ENCODE results near the gene PRF1. TPM values are rescaled to one million over a fixed set of nuclear protein-coding genes. Genes with fewer than 3 reads are reported as not detected.

PRF1 gene
- total and polyA plus RNA-seq, 2 donors (not counting 1 experiment from before 2014, with no cell fraction given) = 1.0 to 1.9 TPM

DNA sequence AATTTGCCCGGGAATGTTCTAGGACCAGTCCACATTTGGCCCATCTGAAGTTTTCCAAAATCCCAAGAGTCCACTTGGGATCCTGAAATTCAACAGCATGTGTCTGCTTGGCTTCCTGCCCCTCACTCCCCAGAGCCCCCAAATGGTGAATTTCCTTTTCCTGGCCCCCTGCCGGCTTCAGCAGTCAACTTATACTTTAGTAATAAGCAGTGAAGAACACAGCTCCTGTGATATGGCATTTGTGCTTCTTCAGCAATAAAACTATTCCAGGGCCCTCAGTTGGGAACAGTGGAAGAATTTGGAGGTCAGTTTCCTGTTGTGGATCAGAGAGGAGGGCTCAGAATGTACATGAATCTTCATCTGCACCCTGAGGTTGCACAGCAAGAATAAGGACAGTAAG, 51.1 kb downstream of the PRF1 start:
- H3K9me3 ChIP-seq (ENCODE audit: control extremely low read depth in 1 of 3, control insufficient read depth in 2 of 3, insufficient read depth in 1 of 3, low read length in 2 of 3) = no peaks in the 10 kb centered on the region
- no peaks in the 10 kb centered on the region for H3K79me2 ChIP-seq (ENCODE audit: control insufficient read depth, insufficient read depth, low read length)
- DNase-seq = no peak
- H3K27me3 Mint-ChIP-seq = no peaks in the 10 kb centered on the region
- TF ChIP-seq, protein P1, sequence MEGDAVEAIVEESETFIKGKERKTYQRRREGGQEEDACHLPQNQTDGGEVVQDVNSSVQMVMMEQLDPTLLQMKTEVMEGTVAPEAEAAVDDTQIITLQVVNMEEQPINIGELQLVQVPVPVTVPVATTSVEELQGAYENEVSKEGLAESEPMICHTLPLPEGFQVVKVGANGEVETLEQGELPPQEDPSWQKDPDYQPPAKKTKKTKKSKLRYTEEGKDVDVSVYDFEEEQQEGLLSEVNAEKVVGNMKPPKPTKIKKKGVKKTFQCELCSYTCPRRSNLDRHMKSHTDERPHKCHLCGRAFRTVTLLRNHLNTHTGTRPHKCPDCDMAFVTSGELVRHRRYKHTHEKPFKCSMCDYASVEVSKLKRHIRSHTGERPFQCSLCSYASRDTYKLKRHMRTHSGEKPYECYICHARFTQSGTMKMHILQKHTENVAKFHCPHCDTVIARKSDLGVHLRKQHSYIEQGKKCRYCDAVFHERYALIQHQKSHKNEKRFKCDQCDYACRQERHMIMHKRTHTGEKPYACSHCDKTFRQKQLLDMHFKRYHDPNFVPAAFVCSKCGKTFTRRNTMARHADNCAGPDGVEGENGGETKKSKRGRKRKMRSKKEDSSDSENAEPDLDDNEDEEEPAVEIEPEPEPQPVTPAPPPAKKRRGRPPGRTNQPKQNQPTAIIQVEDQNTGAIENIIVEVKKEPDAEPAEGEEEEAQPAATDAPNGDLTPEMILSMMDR (IDR thresholded peaks at IDR 0.05) = no peak
- no peak for TF ChIP-seq EZH2 (IDR thresholded peaks at IDR 0.05; ENCODE audit: borderline replicate concordance, insufficient read depth, low read depth, low read length, poor library complexity, severe bottlenecking)
- H3K4me3 ChIP-seq (ENCODE audit: control extremely low read depth in 1 of 5, extremely low read depth in 1 of 5, insufficient read depth in 1 of 5, low read depth in 2 of 5, low read length in 4 of 5) = no peak overlapping the region
- intact Hi-C loops (cut with micrococcal nuclease) = loop anchor here (10.0 kb wide), 1 partner anchor 263 kb away; the partner anchor contains the start of gene SGPL1
- no peaks in the 10 kb centered on the region for H4K20me1 ChIP-seq (ENCODE audit: control insufficient read depth, insufficient read depth, low read length, poor library complexity, severe bottlenecking)
- H3K4me1 ChIP-seq (ENCODE audit: control insufficient read depth in 2 of 2, insufficient read depth in 2 of 2, low read length in 2 of 2) = no peaks in the 10 kb centered on the region
- H3K27ac ChIP-seq (ENCODE audit: low read length in 2 of 2) = no peak overlapping the region
- no peaks in the 10 kb centered on the region for H3K27me3 ChIP-seq (replicated peaks in 1 of 4; ENCODE audit: control extremely low read depth in 1 of 4, control insufficient read depth in 3 of 4, insufficient read depth in 4 of 4, low read length in 3 of 4)
- no peak for ATAC-seq (ENCODE audit: low read depth)
- no peak overlapping the region for H3K9ac ChIP-seq (ENCODE audit: low read length)
- no peak overlapping the region for H3K4me3 Mint-ChIP-seq
- no peak overlapping the region for H2AFZ ChIP-seq (ENCODE audit: insufficient read depth, low read depth, low read length, poor library complexity, severe bottlenecking)
- no peak overlapping the region for H3K27ac Mint-ChIP-seq
- CTCF ChIA-PET = interaction anchor here (0.6 to 5.9 kb wide), 7 partner anchors 16 to 331 kb away, joined by 3 to 49 read pairs (median 5); no protein-coding TSS in a partner anchor
- POLR2A ChIA-PET = no interaction called here
- H3K9me3 Mint-ChIP-seq (ENCODE audit: insufficient read depth) = no peaks in the 10 kb centered on the region
- H3K4me1 Mint-ChIP-seq = no peaks in the 10 kb centered on the region
- WGBS (ENCODE audit: insufficient coverage) = 100% methylated on average over 1 of the region's 2 CpGs
- peaks cover 0 to 5% of the 10 kb centered on the region in 2 experiments for H3K36me3 ChIP-seq (replicated peaks in 1 of 2; ENCODE audit: control extremely low read depth in 1 of 2, control insufficient read depth in 1 of 2, extremely low read depth in 1 of 2, insufficient read depth in 2 of 2, low read length in 1 of 2)
- no peak overlapping the region for H3K4me2 ChIP-seq (replicated peaks; ENCODE audit: low read depth, low read length, poor library complexity, severe bottlenecking)

DNA sequence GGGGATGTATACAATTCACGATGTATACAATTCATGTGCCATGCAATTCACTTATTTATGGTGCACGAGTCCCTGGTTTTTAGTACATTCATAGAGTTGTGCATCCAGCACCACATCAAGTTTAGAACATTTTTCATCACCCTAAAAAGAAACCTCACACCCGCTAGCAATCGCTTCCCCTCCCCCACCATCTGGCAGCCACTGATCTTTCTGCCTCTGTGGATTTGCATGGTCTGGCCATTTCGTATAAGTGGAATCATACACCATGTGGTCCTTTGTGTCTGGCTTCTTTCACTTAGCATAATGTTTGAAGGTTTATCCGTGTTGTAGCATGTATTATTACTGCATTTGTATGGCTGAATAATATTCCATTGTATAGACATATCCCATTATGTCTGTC, 52.1 kb downstream of the PRF1 start:
- Histone ChIP-seq H3K4me1 (ENCODE audit: control insufficient read depth in 2 of 2, insufficient read depth in 2 of 2, low read length in 2 of 2) (no peaks in the 10 kb centered on the region), H3K4me2 (replicated peaks; ENCODE audit: low read depth, low read length, poor library complexity, severe bottlenecking) (no peak overlapping the region), H3K27ac (ENCODE audit: low read length in 2 of 2) (no peak overlapping the region), H3K36me3 (replicated peaks in 1 of 2; ENCODE audit: control extremely low read depth in 1 of 2, control insufficient read depth in 1 of 2, extremely low read depth in 1 of 2, insufficient read depth in 2 of 2, low read length in 1 of 2) (peaks cover 0 to 5% of the 10 kb centered on the region in 2 experiments), H3K27me3 (replicated peaks in 1 of 4; ENCODE audit: control extremely low read depth in 1 of 4, control insufficient read depth in 3 of 4, insufficient read depth in 4 of 4, low read length in 3 of 4) (no peaks in the 10 kb centered on the region), H3K9ac (ENCODE audit: low read length) (no peak overlapping the region), H3K79me2 (ENCODE audit: control insufficient read depth, insufficient read depth, low read length) (no peaks in the 10 kb centered on the region), H4K20me1 (ENCODE audit: control insufficient read depth, insufficient read depth, low read length, poor library complexity, severe bottlenecking) (no peaks in the 10 kb centered on the region), H2AFZ (ENCODE audit: insufficient read depth, low read depth, low read length, poor library complexity, severe bottlenecking) (no peak overlapping the region), H3K9me3 (ENCODE audit: control extremely low read depth in 1 of 3, control insufficient read depth in 2 of 3, insufficient read depth in 1 of 3, low read length in 2 of 3) (no peaks in the 10 kb centered on the region), H3K4me3 (ENCODE audit: control extremely low read depth in 1 of 5, extremely low read depth in 1 of 5, insufficient read depth in 1 of 5, low read depth in 2 of 5, low read length in 4 of 5) (no peak overlapping the region)
- ATAC-seq (ENCODE audit: low read depth) (no peak), DNase-seq (no peak)
- no peak for TF ChIP-seq EZH2 (IDR thresholded peaks at IDR 0.05; ENCODE audit: borderline replicate concordance, insufficient read depth, low read depth, low read length, poor library complexity, severe bottlenecking)
- TF ChIP-seq, protein P1 (IDR thresholded peaks at IDR 0.05) = no peak
- ChIA-PET CTCF (interaction anchor here (0.6 to 5.9 kb wide), 13 partner anchors 8 to 329 kb away, joined by 3 to 49 read pairs (median 8); no protein-coding TSS in a partner anchor), POLR2A (no interaction called here)
- Mint-ChIP-seq H3K27me3 (no peaks in the 10 kb centered on the region), H3K9me3 (ENCODE audit: insufficient read depth) (no peaks in the 10 kb centered on the region), H3K27ac (no peak overlapping the region), H3K4me3 (no peak overlapping the region), H3K4me1 (no peaks in the 10 kb centered on the region)
- intact Hi-C loops (cut with micrococcal nuclease) = loop anchor here (10.0 kb wide), 1 partner anchor 264 kb away; the partner anchor contains the start of gene SGPL1
- WGBS (ENCODE audit: insufficient coverage) = 93% methylated on average over 4 of the region's 6 CpGs
